SK-N-SH treated with all-trans-retinoic acid at 6 μM for 48 hours (cell line): ENCODE data around the gene ATP11A.

Experiments
- ATAC-seq: fragments of 200-7000 bp; cut with Tn5 transposase; 3 replicates; pipeline ENCODE4 v1.9.1; 2020; ENCODE audit warnings: mild to moderate bottlenecking, moderate library complexity
- ARNTL ChIP-seq: fragments of 450-650 bp; formaldehyde crosslinking; IDR thresholded peaks from 2 replicates; pipeline ENCODE4 v1.5.0; 2020; ENCODE audit warnings: low read depth, mild to moderate bottlenecking, moderate library complexity, borderline replicate concordance
- BACH2 ChIP-seq: fragments of 250-450 bp; sonication (Bioruptor Pico); IDR thresholded peaks from 2 replicates; pipeline ENCODE4 v1.9.0; 2021; ENCODE audit warnings: mild to moderate bottlenecking, borderline replicate concordance
- CREB5 ChIP-seq: fragments of 250-450 bp; sonication (Bioruptor Pico); IDR thresholded peaks from 2 replicates; pipeline ENCODE4 v1.5.1; 2020; ENCODE audit warnings: low read depth, mild to moderate bottlenecking, moderate library complexity
- CSDC2 ChIP-seq: fragments of 250-450 bp; sonication (Bioruptor Pico); IDR thresholded peaks from 2 replicates; pipeline ENCODE4 v1.5.0; 2020; ENCODE audit warnings: mild to moderate bottlenecking, moderate library complexity
- CSRNP3 ChIP-seq: fragments of 250-450 bp; sonication (Bioruptor Pico); IDR thresholded peaks from 2 replicates; pipeline ENCODE4 v1.5.1; 2021; ENCODE audit warnings: mild to moderate bottlenecking, moderate library complexity
- ESRRG ChIP-seq: fragments of 250-450 bp; sonication (Bioruptor Pico); IDR thresholded peaks from 2 replicates; pipeline ENCODE4 v1.6.1; 2021; ENCODE audit warnings: mild to moderate bottlenecking
- GLIS3 ChIP-seq: fragments of 250-450 bp; sonication (Bioruptor Pico); IDR thresholded peaks from 2 replicates; pipeline ENCODE4 v1.5.0; 2020; ENCODE audit warnings: mild to moderate bottlenecking, moderate library complexity
- ISL1 ChIP-seq: fragments of 250-450 bp; sonication (Bioruptor Pico); IDR thresholded peaks from 2 replicates; pipeline ENCODE4 v2.1.2; 2022; ENCODE audit warnings: mild to moderate bottlenecking, moderate library complexity
- OSR1 ChIP-seq: fragments of 250-450 bp; sonication (Bioruptor Pico); IDR thresholded peaks from 2 replicates; pipeline ENCODE4 v1.8.0; 2022; ENCODE audit warnings: moderate library complexity, mild to moderate bottlenecking, inconsistent platforms
- PATZ1 ChIP-seq: fragments of 250-450 bp; sonication (Bioruptor Pico); IDR thresholded peaks from 2 replicates; pipeline ENCODE4 v1.8.0; 2020; ENCODE audit warnings: mild to moderate bottlenecking, moderate library complexity, borderline replicate concordance
- POU6F1 ChIP-seq: fragments of 250-450 bp; sonication (Bioruptor Pico); IDR thresholded peaks from 2 replicates; pipeline ENCODE4 v1.8.0; 2021; ENCODE audit warnings: low read depth, mild to moderate bottlenecking, moderate library complexity, borderline replicate concordance
- PPARA ChIP-seq: fragments of 250-450 bp; sonication (Bioruptor Pico); IDR thresholded peaks from 2 replicates; pipeline ENCODE4 v1.5.0; 2020; ENCODE audit warnings: mild to moderate bottlenecking, borderline replicate concordance
- RARB ChIP-seq: fragments of 250-450 bp; sonication (Bioruptor Pico); IDR thresholded peaks from 2 replicates; pipeline ENCODE4 v1.8.0; 2021; ENCODE audit warnings: mild to moderate bottlenecking, moderate library complexity
- SNAI2 ChIP-seq: fragments of 250-450 bp; sonication (Bioruptor Pico); IDR thresholded peaks from 2 replicates; pipeline ENCODE4 v1.5.0; 2020; ENCODE audit warnings: mild to moderate bottlenecking, moderate library complexity
- TCF4 ChIP-seq: fragments of 250-450 bp; sonication (Bioruptor Pico); IDR thresholded peaks from 2 replicates; pipeline ENCODE4 v1.8.0; 2021; ENCODE audit warnings: mild to moderate bottlenecking, moderate library complexity, borderline replicate concordance
- TOX ChIP-seq: fragments of 250-450 bp; sonication (Bioruptor Pico); IDR thresholded peaks from 2 replicates; pipeline ENCODE4 v1.8.0; 2021; ENCODE audit warnings: mild to moderate bottlenecking, moderate library complexity, borderline replicate concordance
- ZC3H10 ChIP-seq: fragments of 250-450 bp; sonication (Bioruptor Pico); IDR thresholded peaks from 2 replicates; pipeline ENCODE4 v1.5.1; 2021; ENCODE audit warnings: mild to moderate bottlenecking, moderate library complexity
- ZFP3 ChIP-seq: fragments of 250-450 bp; sonication (Bioruptor Pico); IDR thresholded peaks from 2 replicates; pipeline ENCODE4 v1.5.0; 2020; ENCODE audit warnings: mild to moderate bottlenecking, moderate library complexity
- ZFP30 ChIP-seq: fragments of 450-650 bp; formaldehyde crosslinking; IDR thresholded peaks from 2 replicates; pipeline ENCODE4 v1.5.0; 2022; ENCODE audit warnings: mild to moderate bottlenecking, moderate library complexity
- ZNF565 ChIP-seq: fragments of 450-650 bp; formaldehyde crosslinking; conservative IDR thresholded peaks from 2 replicates; pipeline ENCODE4 v1.5.0; 2020; ENCODE audit warnings: low read depth, mild to moderate bottlenecking, moderate library complexity
- ZNF70 ChIP-seq: fragments of 450-650 bp; formaldehyde crosslinking; IDR thresholded peaks from 2 replicates; pipeline ENCODE4 v1.5.0; 2020; ENCODE audit warnings: mild to moderate bottlenecking, moderate library complexity
- ZNF8 ChIP-seq: fragments of 450-650 bp; formaldehyde crosslinking; IDR thresholded peaks from 2 replicates; pipeline ENCODE4 v1.5.0; 2020; ENCODE audit warnings: mild to moderate bottlenecking, moderate library complexity

Gene ATP11A

GRCh38 chr13:112781287-112781686 lies 91.4 kb downstream of the ATP11A start:
- TF ChIP-seq ZNF70 (CRISPR knock-in tag) (no peak), ARNTL (no peak), POU6F1 (CRISPR knock-in tag) (no peak), CSDC2 (CRISPR knock-in tag) (no peak), ESRRG (CRISPR knock-in tag) (no peak), CSRNP3 (no peak), BACH2 (CRISPR knock-in tag) (no peak), ZFP3 (CRISPR knock-in tag) (no peak), ZNF565 (CRISPR knock-in tag) (no peak), RARB (CRISPR knock-in tag) (no peak), PATZ1 (CRISPR knock-in tag) (no peak), TOX (no peak), ZFP30 (no peak)
- TF ChIP-seq, all 23 proteins: peak for 0
- ATAC-seq = no peak

GRCh38 chr13:112781881-112782361 lies 92.1 kb downstream of the ATP11A start:
- peak; percentile 62 for ATAC-seq
- no peak for TF ChIP-seq ZNF8 (CRISPR knock-in tag)
- no peak for TF ChIP-seq PPARA
- no peak for TF ChIP-seq ESRRG (CRISPR knock-in tag)
- TF ChIP-seq ZNF565 (CRISPR knock-in tag) = no peak
- TF ChIP-seq ZFP3 (CRISPR knock-in tag) = no peak
- no peak for TF ChIP-seq OSR1 (CRISPR knock-in tag)
- no peak for TF ChIP-seq POU6F1 (CRISPR knock-in tag)
- 0 out of 2 replicates have a peak, but pooled peaks have one; percentile 8 for TF ChIP-seq ISL1
- no peak for TF ChIP-seq BACH2 (CRISPR knock-in tag)
- no peak for TF ChIP-seq CREB5 (CRISPR knock-in tag)
- no peak for TF ChIP-seq ZC3H10 (CRISPR knock-in tag)
- TF ChIP-seq PATZ1 (CRISPR knock-in tag) = no peak
- no peak for TF ChIP-seq TCF4 (CRISPR knock-in tag)
- TF ChIP-seq GLIS3 (CRISPR knock-in tag) = no peak
- TF ChIP-seq SNAI2 = 0 out of 2 replicates have a peak, but pooled peaks have one; percentile 20
